ENCODE measurements around the gene MCTP1. TPM values are rescaled to one million over a fixed set of nuclear protein-coding genes. Genes with fewer than 3 reads are reported as not detected.

The MCTP1 gene
- total and polyA plus RNA-seq, 9 of the 15 experiments (the other 6 are each of a cell fraction or from before 2014, with no cell fraction given): 0.04 to 0.93 (median 0.06) TPM; not detected in 4

DNA sequence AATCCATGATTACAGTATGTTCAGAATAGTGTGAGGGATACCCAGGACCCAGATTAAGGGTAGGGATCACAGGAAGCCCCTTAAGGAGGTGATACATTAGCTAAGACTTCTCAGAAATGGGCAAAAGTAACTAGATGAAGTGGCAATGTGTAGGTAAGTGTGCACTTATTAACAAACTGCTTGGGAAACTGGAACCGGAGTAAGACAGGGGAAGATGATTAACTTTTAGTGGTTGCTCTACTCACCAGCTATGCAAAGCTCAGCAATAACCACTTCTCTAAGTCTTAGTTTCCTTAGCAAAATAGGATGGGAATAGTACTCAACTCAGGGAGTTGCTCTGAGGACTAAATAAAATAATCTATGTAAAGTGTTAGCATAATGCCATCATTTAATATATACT is 182.2 kb downstream of the MCTP1 start (continued):
- no peak for TF ChIP-seq ZBTB7A (IDR thresholded peaks at IDR 0.05; ENCODE audit: borderline replicate concordance, control insufficient read depth, low read depth, low read length)

DNA sequence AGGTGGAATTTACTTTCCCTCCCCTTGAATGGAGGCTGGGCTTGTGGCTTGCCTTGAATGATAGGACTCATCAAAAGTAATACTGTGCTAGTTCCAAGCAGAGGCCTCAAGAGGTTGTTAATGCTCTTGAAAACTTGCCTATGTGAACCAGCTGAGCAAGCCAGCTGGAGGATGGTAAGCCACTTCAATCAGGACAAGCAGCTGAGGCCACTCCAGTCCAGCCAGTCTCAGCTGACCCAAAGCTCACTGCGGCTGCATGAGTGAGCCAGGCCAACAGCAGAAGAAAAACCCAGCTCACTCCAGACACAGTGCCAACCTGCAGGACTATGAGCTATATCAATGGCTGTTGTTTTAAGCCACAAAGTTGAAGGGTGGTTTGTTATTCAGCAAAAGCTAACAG is 182.8 kb downstream of the MCTP1 start:
- no peaks in the 10 kb centered on the region for H3K36me3 ChIP-seq (ENCODE audit: control insufficient read depth, insufficient read depth, low read length)
- in situ Hi-C loops (cut with MboI): no loop called here
- H3K9ac ChIP-seq (ENCODE audit: insufficient read depth in 1 of 2, low read depth in 2 of 2, low read length in 2 of 2): no peak overlapping the region
- H3K4me2 ChIP-seq (ENCODE audit: insufficient read depth, low read length): no peak overlapping the region
- WGBS (ENCODE audit: insufficient coverage, low coverage, missing lambda C conversion rate): 8% methylated on average over 1 of the region's 1 CpG
- POLR2A ChIA-PET: no interaction called here
- ATAC-seq (no peak), FAIRE-seq (no peak), DNase-seq (ENCODE audit: extremely low read depth in 1 of 4, low spot score in 3 of 4) (no peak)
- intact Hi-C loops (cut with micrococcal nuclease): no loop called here
- no TSS peak for BruUV-seq (replicated peaks)
- H3K4me3 ChIP-seq: no peak overlapping the region
- H3K9me3 ChIP-seq (replicated peaks; ENCODE audit: control insufficient read depth, insufficient read depth, low read depth, low read length): no peaks in the 10 kb centered on the region
- CTCF ChIA-PET (ENCODE audit: low intra/inter-chr PET ratio): no interaction called here
- H3K9me1 ChIP-seq (ENCODE audit: control insufficient read depth, insufficient read depth, low read length): no peaks in the 10 kb centered on the region
- no peaks in the 10 kb centered on the region for H3K79me2 ChIP-seq (ENCODE audit: control insufficient read depth, insufficient read depth, low read length)
- H3K27me3 ChIP-seq (ENCODE audit: control insufficient read depth in 2 of 2, insufficient read depth in 2 of 2, low read length in 2 of 2): no peaks in the 10 kb centered on the region
- H4K20me1 ChIP-seq (replicated peaks; ENCODE audit: control insufficient read depth, insufficient read depth, low read length): no peaks in the 10 kb centered on the region
- no peak overlapping the region for H2AFZ ChIP-seq (ENCODE audit: low read depth, low read length)
- no peak overlapping the region for H3K27ac ChIP-seq (ENCODE audit: extremely low read depth, low read depth, low read length)
- H3K4me1 ChIP-seq (replicated peaks in 1 of 2; ENCODE audit: control insufficient read depth in 2 of 2, insufficient read depth in 2 of 2, low read length in 2 of 2): no peaks in the 10 kb centered on the region
- TF ChIP-seq, protein P1, sequence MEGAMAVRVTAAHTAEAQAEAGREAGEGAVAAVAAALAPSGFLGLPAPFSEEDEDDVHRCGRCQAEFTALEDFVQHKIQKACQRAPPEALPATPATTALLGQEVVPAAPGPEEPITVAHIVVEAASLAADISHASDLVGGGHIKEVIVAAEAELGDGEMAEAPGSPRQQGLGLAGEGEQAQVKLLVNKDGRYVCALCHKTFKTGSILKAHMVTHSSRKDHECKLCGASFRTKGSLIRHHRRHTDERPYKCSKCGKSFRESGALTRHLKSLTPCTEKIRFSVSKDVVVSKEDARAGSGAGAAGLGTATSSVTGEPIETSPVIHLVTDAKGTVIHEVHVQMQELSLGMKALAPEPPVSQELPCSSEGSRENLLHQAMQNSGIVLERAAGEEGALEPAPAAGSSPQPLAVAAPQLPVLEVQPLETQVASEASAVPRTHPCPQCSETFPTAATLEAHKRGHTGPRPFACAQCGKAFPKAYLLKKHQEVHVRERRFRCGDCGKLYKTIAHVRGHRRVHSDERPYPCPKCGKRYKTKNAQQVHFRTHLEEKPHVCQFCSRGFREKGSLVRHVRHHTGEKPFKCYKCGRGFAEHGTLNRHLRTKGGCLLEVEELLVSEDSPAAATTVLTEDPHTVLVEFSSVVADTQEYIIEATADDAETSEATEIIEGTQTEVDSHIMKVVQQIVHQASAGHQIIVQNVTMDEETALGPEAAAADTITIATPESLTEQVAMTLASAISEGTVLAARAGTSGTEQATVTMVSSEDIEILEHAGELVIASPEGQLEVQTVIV (CRISPR knock-in tag; IDR thresholded peaks at IDR 0.05; ENCODE audit: borderline replicate concordance): no peak
- TF ChIP-seq CBFA2T2 (conservative IDR thresholded peaks at IDR 0.05) (no peak), HNRNPK (IDR thresholded peaks at IDR 0.05; ENCODE audit: low read depth, low read length, poor library complexity, severe bottlenecking) (no peak), TCF3 (CRISPR knock-in tag; IDR thresholded peaks at IDR 0.05) (no peak), RBM22 (IDR thresholded peaks at IDR 0.05; ENCODE audit: low read depth, low read length, poor library complexity, severe bottlenecking) (no peak), EZH2 (IDR thresholded peaks at IDR 0.05; ENCODE audit: borderline replicate concordance, low read depth, low read length) (no peak), ZSCAN32 (CRISPR knock-in tag; IDR thresholded peaks at IDR 0.05) (no peak), ZBED1 (IDR thresholded peaks at IDR 0.05) (no peak), ZNF408 (CRISPR knock-in tag; IDR thresholded peaks at IDR 0.05; ENCODE audit: low read depth) (no peak), NRF1 (conservative IDR thresholded peaks at IDR 0.05 in 1 of 2, IDR thresholded peaks at IDR 0.05 in 1 of 2) (no peak)
- TF ChIP-seq, protein P2, sequence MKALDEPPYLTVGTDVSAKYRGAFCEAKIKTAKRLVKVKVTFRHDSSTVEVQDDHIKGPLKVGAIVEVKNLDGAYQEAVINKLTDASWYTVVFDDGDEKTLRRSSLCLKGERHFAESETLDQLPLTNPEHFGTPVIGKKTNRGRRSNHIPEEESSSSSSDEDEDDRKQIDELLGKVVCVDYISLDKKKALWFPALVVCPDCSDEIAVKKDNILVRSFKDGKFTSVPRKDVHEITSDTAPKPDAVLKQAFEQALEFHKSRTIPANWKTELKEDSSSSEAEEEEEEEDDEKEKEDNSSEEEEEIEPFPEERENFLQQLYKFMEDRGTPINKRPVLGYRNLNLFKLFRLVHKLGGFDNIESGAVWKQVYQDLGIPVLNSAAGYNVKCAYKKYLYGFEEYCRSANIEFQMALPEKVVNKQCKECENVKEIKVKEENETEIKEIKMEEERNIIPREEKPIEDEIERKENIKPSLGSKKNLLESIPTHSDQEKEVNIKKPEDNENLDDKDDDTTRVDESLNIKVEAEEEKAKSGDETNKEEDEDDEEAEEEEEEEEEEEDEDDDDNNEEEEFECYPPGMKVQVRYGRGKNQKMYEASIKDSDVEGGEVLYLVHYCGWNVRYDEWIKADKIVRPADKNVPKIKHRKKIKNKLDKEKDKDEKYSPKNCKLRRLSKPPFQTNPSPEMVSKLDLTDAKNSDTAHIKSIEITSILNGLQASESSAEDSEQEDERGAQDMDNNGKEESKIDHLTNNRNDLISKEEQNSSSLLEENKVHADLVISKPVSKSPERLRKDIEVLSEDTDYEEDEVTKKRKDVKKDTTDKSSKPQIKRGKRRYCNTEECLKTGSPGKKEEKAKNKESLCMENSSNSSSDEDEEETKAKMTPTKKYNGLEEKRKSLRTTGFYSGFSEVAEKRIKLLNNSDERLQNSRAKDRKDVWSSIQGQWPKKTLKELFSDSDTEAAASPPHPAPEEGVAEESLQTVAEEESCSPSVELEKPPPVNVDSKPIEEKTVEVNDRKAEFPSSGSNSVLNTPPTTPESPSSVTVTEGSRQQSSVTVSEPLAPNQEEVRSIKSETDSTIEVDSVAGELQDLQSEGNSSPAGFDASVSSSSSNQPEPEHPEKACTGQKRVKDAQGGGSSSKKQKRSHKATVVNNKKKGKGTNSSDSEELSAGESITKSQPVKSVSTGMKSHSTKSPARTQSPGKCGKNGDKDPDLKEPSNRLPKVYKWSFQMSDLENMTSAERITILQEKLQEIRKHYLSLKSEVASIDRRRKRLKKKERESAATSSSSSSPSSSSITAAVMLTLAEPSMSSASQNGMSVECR (CRISPR knock-in tag; IDR thresholded peaks at IDR 0.05): no peak
- TF ChIP-seq, protein P3, sequence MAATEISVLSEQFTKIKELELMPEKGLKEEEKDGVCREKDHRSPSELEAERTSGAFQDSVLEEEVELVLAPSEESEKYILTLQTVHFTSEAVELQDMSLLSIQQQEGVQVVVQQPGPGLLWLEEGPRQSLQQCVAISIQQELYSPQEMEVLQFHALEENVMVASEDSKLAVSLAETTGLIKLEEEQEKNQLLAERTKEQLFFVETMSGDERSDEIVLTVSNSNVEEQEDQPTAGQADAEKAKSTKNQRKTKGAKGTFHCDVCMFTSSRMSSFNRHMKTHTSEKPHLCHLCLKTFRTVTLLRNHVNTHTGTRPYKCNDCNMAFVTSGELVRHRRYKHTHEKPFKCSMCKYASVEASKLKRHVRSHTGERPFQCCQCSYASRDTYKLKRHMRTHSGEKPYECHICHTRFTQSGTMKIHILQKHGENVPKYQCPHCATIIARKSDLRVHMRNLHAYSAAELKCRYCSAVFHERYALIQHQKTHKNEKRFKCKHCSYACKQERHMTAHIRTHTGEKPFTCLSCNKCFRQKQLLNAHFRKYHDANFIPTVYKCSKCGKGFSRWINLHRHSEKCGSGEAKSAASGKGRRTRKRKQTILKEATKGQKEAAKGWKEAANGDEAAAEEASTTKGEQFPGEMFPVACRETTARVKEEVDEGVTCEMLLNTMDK (IDR thresholded peaks at IDR 0.05; ENCODE audit: borderline replicate concordance, insufficient read depth, low read depth, low read length, poor library complexity, severe bottlenecking): no peak
